ENCODE data around the gene WWC1.

The WWC1 gene

DNA sequence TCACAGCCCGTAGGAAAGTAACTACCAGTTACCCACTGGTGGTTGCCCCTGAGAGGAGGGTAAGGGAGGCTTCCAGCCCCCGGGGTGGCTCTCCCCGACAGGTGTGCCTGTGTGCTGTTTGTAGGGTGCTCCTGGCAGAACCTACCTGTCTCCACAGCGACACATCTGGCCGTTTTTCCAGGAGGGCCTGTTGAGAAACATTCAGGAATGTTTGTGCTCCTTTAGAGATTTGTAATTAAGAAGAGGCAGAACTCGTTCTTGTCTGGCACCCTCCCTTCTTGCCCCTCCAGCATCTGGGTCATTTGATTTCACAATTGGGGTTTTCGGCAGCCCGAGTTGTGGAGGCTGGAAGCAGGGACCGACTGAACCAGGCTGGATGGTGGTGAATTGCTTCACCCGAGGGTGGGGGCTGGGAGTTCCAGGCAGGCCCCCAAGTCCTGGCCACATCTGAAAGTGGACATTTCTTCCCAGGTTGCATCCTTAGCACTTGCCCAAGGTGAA, 74.2 kb downstream of the WWC1 start:
- no peak for DNase-seq

DNA sequence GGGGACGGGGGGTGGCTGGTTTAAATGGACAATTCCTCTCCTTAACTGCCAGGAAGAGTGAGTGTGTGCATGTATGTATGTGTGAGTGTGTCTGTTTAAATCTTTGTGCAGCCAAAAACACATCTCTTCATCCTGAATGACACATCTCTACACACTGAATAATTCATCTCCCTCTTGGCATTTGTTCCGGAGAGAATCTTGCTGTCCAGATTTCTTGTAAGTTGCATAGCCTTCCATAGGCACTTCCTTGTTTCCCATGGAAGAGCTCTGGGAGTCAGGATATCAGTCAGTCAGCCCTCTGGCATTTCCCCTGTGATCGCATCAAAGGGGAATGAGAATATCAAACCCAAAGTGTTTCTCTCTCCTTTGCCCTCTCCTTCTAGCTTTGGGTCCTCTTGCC, 74.7 kb downstream of the WWC1 start:
- DNase-seq = no peak

DNA sequence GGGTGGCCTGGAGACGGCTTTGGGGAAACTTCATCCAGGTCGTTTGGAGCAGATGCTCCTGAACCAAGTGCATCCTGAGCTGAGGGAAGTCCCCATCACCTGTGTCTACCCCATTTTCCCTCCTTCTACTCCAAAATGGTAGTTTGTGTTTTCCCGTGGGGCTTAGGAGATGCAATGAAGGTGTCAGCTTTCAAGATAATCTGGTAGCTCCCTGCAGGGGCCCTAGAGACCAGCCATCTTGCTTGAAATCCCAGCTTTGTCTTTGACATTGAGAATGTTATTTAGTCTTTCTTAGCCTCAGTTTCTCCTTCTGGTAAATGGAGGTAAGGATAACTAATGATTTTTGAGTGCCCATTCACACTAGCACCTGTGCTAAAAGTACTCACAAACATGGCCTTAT, 77.4 kb downstream of the WWC1 start:
- DNase-seq = no peak

DNA sequence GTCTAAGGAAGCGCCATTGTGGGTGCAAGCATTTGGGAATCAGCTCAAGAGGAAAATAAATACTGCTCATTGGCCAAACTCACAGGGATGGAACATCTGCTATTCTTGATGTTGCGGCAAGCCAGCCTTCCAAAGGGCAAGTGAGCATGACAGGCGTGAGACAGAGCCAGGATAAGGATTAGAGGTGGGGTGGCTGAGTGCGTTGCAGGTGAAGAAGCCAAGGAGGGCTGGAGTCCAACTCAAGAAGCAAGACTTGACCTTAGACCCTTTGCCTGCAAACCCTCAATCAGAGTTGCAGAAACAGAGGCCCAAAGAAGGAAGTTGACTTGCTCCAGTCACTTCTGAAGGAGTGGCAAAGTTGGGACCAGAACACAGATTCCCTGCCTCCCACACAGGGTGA, 79.4 kb downstream of the WWC1 start:
- DNase-seq = no peak

DNA sequence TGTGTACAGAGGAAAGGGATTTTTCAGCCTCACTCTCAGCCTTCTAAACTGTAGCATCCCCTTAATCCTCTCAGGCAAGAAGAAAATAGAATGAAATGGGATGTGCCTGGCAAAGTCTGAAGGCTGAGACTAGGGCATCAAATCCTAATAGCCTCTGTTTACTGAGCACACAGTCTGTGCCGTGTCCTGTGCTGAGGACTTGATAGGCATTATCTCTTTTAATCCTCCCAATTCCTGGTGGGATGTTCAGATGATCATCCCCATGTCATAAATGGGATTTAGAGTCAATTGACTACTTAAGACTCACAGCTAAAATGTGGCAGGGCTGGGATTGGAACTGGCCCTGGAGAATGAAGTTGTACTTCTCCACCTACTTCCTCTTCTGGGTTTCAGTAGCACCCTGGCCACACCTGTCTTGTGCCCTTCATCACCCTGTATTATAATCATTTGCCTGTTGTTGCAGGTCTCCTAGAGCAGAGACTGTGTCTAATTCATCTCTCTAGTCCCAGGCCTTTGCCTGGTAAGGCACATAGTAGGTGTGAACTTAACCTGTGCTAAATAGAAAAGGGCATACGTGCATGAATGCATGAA, 81.0 kb downstream of the WWC1 start:
- no peak for DNase-seq

DNA sequence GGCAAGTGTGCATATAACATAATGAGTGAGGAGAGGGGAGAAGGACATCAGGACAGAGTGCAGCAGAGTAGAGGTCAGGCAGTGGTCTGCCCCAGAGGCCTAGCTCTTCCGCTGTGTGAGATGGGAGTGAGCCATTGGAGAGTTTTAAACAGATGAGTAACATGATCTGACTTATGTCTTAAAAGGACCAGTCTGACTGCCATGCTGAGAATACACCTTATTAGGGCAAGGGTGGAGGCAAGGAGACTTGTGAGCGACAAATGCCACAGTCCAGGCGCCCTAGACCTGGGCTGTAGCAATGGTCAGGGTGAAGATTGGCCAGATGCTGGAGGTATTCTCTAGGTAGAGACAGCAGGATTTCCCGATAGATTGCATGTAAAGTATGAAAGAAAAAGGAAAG, 83.1 kb downstream of the WWC1 start:
- no peak for DNase-seq

DNA sequence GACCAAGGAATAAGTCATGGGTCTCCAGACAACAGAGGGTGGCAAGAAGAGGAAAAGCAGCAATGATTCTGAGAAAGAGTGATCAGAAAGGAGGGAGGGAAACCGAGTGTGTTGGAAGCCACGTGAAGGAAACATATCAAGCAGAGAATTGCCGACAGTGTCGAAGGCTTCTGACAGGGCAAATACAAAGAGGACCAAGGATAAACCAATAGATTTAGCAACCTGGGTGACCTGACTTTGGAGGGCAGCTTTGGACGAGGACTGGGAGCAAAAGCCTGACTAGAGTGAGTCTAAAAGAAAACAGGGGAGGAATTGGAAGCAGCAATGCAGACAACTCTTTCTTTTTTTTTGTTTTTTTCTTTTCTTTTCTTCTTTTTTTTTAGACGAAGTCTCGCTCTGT, 83.8 kb downstream of the WWC1 start:
- no peak for DNase-seq

DNA sequence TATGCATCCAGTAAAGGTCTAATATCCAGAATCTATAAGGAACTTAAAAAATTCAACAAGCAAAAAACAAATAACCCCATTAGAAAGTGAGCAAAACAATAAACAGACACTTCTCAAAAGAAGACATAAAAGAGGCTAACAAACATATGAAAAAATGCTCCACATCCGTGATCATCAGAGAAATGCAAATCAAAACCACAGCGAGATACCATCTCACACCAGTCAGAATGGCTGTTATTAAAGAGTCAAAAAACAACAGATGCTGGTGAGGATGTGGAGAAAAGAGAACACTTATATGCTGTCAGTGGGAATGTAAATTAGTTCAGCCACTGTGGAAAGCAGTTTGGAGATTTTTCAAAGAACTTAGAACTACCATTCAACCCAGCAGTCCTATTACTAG, 86.1 kb downstream of the WWC1 start:
- no peak for DNase-seq

DNA sequence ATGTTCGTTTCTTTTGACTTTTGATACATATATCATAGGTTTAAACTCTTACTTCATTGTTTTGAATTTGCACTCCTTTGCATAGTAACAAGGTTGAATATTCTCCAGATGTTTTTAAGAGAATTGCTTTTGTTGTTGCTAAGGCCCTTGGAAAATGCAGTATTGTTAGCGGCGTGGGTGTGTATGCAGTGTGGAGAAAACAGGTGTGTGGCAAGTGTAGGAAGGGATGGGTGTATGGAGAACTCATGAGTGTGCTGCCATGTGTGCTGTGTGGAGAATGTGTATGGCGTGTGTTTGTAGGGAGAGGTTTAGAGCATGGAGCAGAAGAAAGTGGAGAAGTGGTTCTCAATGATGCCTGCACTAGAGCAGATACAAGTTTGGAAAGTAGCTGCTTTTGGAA, 87.3 kb downstream of the WWC1 start:
- no peak for DNase-seq

DNA sequence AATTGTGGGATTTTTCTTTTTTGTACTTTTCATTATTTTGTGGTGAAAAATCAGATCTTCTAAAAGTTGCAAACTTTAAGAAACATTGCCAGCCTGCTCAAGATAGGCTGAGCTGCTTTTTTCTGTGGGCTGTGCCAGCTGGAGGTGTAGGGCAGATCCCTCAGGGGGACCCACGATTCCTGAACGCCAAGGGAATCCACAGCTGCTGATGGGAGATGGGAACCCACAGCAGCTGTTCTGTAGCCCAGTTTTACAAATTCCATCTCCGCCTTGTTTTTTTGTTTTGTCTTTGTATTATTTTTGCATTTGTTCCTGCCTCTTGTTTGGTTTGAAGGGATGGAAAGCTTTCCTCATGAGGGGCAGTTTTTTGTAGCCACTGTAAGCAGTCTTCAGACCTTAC, 91.0 kb downstream of the WWC1 start:
- no peak for DNase-seq

DNA sequence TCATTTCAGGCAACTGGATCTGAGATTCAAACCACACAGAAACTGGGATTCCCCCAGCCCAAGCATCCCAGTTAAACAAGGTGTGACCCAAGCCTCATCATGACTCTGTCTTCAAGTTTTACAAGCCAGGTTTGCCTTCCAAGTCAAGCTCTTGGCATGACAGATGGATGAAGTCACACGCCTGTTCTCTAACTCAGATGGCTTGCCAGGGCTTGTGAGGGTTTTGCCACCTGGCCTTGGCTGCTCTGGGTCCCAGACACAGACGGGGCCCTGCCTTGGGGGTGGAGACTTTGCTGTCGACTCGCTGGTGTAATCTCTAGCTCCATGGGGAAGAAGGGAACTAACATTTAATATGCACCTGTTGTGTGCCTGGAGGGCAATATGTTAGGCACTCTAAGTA, 99.0 kb downstream of the WWC1 start:
- no peak for DNase-seq

DNA sequence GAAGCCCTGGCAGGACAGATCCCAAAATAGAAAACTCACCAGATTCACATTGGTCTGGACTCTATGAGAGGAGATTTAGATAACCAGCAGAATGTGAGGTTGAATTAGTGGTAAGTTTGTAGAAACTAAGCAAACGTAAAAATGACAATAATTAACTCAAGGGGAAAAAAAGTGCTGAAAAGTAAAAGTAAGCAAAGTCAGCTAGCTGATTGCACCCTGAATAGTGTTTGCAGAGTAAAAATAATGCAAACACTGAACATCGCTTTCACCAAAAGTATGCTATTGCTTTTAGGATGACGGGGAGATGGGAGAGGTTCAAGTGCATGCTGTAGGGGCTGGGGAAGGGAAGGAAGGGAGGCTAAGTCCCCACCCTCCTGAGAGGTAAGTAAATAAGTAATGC, 102.3 kb downstream of the WWC1 start:
- DNase-seq = no peak

DNA sequence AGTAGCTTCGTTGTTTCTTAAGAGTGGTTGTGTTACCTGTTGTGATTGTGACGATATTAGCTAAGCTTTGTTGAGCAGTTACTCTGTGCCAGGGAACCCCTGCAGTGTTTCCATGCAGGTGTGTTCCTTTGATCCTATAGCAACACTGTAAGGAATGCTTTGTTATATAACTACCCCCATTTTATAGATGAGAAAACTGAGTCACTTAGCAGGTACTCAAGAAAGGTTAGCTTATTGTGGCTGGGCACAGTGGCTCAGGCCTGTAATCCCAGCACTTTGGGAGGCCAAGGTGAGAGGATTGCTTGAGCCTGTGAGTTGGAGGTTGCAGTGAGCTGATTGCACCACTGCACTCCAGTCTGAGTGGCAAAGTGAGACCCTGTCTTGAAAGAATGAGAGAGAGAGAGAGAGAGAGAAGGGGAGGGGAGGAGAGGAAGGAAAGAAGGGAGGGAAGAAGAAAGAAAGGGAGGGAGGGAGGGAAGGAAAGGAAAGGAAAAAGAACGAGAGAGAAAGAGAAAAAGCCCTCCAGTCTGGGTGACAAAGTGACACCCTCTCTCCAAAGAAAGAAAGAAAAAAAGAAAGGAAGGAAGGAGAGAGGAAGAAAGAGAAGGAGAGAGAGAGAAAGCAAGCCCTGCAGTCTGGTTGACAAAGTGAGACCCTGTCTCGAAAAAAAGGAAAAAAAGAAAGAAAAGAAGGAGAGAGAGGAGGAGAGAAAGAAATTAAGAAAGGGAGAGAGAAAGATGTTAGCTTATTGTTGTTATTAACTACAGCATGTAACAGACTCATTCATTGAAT, 109.2 kb downstream of the WWC1 start:
- no peak for DNase-seq

DNA sequence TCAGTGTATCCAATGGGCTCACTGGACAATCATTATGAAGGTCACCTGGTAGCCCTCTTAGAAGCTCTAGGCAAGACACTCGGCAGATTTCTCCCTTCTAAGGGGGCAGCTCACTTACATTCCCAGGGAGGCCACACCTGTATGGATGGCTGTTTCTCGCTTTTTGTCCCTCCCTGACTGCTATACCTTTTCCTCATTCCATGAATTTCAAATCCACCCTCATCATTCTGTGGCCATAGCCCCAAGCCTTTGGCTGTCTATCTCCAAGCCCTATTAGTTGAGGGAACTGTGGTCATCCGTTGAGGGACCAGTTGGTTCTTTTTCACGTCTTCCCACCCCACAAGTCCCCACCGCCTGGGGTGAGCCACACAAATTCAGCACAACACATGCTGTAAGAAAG, 109.8 kb downstream of the WWC1 start:
- DNase-seq = no peak

DNA sequence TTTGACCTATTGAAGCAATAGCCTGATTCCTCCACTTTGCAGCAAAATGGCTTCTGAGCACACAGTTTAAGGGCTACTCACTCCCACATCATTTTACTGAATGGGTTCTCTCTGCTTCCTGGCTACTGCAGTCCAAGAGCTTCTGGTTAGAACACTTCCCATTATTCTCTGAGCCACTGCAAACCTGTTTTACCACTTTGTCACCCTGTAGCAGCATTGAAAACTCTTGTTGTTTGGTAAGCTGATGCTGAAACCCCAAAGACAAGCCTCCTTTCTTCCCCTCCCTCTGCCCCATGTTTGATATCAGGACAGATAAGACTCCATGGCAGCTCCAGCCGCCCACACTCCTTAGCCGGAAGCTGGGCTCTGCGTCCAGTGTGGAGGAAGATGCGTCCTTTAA, 110.4 kb downstream of the WWC1 start:
- no peak for DNase-seq

DNA sequence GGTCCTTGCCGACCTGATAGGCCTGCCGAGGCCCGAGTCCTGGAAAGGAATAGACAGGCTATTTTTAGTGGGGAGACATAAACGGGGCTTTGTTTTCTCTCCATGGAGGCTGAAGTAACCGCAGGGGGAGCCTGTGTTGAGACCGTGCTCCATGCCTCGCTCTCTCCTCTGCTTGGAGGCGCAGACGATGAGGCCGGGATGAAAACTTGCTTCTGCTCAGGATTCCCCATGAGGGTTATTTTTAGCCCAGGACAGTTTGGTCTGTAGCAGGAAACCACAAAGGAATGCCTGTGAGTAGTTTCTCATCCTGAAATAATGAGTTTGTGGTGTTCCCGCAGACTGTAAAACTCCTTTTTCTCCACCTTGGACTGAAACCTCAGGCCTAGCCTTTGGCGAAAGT, 112.9 kb downstream of the WWC1 start:
- no peak for DNase-seq

DNA sequence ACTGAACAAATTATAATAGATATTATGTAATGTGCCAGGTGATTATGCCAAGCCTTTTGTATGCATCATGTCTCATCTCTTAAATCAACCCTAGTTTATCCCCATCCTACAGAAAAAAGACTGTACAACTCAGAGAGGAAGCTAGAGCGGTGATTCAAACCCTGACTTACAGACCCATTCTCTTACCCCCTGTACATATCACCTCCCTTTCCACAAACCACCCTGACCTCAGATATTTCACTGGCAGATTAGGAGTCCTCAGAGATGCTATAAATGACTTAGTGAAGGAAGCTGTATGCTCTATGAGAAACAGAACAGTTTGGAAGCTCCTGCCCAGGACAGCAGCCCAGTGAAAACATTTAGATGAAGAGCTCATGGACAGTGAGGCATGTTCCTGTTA, 115.8 kb downstream of the WWC1 start:
- no peak for DNase-seq

DNA sequence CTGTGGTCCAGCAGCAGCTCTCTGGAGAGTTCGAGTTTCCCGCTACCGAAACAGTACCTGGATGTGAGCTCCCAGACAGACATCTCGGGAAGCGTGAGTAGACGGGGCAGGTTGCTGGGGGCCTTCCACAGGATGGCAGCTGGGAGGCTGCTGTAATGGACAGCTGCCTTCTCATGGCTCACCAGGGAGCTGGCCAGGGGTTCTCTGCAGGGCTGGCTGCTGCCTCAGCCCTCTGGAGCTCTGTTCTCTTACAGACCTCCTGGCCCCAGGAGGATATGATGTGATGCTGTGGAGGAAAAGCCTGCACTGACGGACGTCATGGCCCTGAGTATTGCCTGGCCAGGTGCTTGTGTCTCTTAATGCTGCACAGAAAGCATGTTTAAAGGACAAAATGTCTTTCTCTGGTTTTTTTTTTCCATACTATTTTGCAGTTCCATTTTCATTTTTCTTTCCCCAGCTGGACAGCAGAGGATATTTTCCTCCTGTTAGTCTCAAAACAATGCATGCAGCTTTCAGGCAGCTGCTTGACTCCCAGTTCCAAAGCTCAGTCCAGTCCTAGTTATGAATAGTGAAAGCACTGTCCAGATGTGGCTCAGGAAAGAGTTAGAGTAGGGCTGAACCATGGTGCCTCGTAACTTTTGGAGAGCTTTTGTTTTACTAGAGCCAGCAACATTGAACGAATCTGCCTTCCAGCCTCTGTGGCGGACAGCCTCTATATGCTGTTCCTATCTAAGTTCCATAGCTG, 117.3 kb downstream of the WWC1 start:
- DNase-seq = no peak

DNA sequence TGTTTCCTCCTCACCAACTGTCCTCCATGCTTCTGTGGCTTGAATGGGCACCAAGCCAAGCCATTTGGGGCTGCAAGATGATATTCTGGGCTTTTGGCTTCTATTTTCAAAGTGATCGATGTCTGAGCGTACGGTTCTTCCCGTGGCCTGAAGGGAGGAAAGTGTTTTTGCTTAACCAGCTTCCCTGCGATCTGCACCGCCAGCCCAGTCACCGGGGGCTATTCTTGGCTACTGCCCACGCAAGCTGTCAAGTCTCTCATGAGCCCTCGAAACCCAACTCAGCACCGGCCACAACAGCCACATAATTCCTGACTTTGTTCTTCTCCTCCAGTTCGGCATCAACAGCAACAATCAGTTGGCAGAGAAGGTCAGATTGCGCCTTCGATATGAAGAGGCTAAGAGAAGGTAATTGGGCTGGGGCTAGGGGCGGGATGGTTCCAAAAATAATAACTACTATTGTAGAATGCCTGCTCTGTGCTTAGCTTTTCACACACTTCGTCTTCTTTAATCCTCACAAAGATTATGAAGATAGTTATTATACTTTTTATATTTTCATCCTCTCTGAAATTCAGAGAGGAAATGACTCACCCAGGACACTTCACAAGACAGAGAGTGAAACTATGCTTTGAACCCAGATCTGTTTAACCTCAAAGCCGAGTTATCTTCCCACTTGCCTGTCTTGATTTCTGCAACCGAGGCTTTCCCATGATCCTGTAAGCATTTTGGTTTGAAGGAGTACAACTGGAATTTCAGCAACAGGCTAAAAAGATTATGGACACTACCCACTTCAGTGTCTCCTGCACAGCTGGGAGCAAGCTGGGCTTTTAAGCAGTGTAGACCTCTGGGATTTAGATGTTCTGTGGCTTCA, 118.4 kb downstream of the WWC1 start:
- DNase-seq = peak; percentile 8 to 27

DNA sequence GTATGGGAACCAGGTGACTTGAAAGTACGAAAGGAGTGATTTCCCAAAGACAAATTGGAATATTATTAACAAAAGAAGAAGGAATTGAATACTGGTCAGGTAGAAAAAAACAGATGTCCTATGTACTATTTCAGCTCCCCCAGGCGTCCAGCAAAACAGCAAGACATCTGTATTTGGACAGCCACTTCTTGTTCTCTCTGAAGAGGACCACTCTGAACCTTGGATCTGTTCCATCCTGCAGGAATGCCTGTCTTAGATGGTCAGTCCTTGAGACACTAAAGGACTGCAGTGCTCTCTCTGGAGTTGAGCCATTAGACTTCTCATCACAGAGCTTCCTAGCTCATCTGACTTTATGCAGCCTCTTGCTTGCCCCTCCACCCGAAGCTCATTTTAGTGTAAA, 120.4 kb downstream of the WWC1 start:
- no peak for DNase-seq

DNA sequence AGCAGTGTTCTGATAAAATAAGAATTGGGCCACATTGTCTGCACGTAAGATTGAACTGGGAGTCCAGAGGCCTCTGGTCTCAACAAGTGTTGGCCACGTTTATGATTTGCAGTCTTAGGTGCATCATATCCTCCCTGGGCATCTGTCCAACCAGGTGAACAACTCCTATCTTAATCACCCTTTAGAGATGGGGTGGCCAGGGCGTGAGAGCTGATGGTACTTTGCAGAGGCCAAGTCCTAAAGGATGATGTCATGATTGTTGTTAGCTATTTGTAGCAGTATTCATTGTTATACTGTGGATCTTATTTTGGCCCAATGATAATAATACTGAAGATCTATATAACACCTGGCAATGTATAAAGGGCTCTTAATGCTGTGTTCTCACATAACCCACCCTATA, 121.6 kb downstream of the WWC1 start:
- DNase-seq = no peak

DNA sequence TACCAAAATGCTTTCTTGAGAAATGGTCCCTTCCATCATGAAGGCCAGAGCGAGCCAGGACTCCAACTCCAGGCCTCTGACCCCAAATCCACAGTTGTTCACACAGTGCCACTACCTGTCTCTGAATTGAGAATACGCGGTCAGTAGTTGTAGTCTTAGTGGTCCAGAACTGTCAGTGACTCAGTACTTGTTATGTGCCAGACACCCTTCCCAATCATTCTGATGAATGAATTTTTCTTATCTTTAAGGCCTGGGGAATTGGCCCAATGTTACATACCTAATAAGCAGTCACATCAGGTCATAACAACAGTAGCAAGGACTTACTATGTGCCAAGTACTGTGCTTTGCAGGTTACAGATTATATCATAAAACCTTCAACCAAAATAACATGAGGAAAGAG, 122.2 kb downstream of the WWC1 start:
- DNase-seq = no peak

DNA sequence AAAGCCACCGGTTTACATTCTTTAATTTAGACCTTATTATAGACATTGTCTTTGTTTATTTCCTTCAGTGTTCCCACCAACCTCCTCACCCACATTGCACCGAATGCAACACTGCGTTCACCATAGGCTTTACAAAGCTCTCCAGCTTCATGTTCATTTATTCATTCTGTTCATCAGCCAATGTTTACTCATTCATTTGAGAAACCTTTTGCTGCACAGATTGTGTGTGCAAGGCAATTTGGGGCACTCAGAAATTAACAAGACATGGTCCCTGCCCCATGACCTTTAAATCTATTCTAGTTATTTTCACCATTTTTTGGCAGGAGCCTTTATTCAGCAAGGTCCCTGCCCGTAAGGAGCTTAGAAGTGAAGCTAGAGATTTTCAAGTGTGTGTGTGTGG, 124.0 kb downstream of the WWC1 start:
- DNase-seq = no peak
